Measurements from ENCODE around the gene DDX47. TPM values are rescaled to one million over a fixed set of nuclear protein-coding genes. Genes with fewer than 3 reads are reported as not detected.

Gene DDX47
- 10 to 100 TPM; 71.7 to 77.8 (median 76.0) TPM for polyA plus RNA-seq (ENCODE audit: insufficient read length in 4 of 4)

DNA sequence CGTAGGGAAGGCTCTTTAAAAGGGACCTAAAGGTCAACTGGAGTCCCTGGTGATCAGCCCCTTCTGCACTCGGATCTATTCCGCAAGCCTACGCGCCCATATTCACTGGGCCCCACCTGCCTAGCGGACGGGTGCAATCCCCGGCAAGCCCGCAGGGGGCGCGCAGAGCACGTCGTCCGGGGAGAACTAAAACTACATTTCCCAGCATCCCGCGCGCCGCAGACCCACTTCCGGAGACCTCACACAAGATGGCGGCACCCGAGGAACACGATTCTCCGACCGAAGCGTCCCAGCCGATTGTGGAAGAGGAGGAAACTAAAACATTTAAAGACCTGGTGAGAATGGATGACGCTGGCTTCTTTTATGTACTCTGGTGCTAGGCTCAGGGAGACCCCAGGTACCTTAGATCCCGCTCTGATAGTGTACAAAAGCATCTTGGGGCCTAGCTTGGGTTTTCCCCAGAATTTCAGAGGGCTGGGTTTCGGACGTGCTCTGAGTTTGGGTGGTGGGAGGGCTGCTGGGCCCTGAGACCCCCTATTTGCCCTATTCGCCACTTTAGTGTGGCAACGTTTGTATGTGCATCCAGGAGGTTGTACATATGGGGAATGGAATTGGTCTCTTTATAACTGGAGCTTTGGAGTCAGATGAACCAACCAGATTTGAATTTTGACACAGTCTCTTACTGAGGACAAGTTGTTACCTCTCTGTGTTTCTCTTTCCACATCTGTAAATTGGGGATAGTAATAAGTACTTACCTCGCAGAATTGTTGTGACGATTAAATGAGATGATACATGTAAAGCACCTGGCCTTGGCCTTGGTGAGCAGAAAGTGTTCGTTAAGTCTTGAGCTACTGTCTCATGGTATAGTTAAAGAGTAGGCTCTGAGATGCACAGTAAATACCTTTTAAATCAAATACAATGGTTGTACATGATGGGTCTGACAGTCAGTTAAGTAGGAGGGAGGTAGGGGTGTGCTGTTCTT, at the start of gene DDX47:
TSS of gene DDX47 (plus strand) at position 227 of the 982 bp plus-strand sequence. CDS start at position 249, 22 bp downstream.
- peak in 3 of 4 donors; percentile 79 to 89 (median 87) for DNase-seq (ENCODE audit: low read depth in 4 of 4, low spot score in 2 of 4)

DNA sequence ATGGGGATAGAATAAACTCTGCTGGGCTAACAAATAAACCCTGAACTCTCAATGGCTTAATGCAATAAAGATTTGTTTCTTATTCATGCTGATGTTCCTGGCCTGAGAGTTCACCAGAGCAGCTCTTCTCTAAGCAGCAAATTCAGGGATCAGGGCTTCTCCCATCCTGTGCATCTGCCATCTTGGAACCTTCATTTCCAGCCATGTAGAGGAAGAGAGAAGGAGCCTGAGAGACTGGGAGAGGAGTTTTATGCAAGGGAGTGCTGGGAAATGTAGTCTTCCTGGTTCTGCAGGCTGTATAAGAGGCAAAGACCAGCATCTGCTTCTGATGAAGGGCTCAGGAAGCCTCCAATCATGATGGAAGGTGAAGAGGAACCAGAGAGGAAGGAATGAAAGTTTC, 48.3 kb upstream of the DDX47 start:
- DNase-seq (ENCODE audit: low read depth in 4 of 4, low spot score in 2 of 4) = no peak

DNA sequence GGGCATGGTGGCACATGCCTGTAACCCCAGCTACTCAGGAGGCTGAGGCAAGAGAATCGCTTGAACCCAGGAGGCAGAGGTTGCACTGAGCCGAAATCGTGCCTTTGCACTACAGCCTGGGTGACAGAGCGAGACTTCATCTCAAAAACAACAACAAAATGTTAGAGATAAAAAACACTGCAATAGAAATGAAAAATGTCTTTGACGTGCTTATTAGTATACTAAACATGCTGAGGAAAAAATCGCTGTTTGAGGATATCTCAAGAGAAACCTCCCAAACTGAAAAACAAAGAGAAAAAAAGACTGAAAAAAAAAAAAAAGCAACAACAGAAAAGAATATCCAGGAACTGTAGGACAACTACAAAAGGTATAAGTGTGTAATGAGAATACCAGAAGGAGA, 42.9 kb upstream of the DDX47 start:
- no peak for DNase-seq (ENCODE audit: low read depth in 4 of 4, low spot score in 2 of 4)

DNA sequence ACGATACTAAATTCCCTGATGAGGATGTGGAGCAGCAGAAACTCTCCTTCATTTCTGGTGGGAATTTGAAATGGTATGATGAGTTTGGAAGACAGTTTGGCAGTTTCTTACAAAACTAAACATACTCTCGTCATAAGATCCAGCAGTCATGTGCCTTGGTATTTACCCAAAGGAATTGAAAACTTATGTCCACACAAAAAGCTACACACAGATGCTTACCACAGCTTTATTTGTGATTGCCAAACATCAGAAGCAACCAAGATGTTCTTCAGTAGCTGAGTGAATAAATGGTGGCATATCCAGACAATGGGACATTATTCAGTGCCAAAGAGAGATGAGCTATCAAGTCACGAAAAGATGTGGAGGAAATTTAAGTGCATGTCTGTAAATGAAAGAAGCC, 38.4 kb upstream of the DDX47 start:
- no peak for DNase-seq (ENCODE audit: low read depth in 4 of 4, low spot score in 2 of 4)

DNA sequence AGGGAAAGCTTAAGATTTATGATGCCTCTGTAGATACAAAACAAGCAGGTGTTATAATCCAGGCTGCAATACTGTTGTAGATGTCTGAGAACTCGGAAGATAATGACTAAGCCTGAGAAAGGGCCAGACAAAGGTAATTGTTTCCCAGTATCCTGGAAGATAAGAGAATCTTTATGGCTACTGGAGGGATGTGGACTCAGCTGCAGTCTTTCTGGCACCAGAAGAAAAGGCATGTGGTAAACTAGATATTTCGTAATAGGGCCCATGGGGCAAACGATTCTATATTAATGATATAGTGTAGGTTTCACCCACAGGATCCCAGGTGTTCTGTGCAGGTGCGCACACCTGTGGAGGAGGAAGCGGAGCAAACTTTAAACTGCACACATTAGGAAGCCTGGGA, 36.9 kb upstream of the DDX47 start:
- DNase-seq (ENCODE audit: low read depth in 4 of 4, low spot score in 2 of 4) = no peak

DNA sequence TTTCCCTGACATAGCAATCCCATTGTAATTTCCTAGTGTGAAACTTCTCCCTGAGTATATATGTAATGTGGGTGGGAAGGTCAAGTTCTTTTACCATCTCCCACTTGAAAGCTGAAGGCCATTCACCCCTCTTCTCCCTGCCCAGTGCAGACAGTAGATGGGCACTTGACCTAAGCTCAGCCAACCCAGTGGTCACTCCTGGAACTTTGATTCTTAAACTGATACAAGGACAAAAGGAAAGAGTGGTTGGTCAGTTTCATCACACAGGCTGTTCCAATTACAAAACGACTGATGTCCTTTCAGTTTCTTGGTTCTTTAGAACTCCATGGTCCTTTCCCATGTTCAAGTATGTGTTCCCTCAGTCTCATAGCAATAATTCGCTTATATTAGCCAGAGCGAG, 36.1 kb upstream of the DDX47 start:
- DNase-seq (ENCODE audit: low read depth in 4 of 4, low spot score in 2 of 4) = no peak

DNA sequence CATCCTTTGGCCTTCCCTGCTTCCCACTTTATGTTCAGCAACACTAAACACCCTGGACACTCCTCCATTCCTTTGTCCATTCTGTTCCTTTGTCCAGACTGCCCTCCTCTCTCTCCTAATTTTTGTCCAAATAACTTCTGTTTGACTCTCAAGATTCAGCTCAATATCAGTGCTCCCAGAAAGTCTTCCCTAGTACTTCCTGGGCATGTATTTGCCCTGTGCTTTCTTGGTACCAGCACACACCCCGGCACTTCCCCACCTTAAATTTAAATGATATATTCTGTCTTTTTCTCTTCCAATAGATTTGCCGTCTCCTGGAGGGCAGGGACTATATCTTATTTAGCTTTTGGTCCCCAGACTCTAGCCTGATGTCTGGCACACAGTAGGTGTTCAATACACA, 34.1 kb upstream of the DDX47 start:
- DNase-seq (ENCODE audit: low read depth in 4 of 4, low spot score in 2 of 4) = no peak

DNA sequence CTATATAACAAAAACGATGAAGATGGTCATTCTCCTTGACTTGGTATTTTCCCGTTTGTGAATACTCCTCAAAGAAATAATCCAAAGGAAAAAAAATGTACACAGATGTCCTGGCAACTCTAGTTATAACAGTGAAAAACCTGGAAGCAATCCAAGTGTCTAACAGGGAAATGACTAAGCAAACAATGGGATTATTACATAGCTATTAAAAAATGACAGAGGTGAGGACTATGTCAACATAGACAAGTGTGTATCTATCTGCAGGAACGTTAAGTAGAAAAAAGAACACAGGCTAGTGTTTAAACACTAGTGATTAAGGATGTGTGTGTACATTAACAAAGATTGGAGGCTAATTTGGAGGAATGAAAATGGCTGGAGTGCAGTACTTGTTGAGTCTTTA, 33.6 kb upstream of the DDX47 start:
- DNase-seq (ENCODE audit: low read depth in 4 of 4, low spot score in 2 of 4) = no peak

DNA sequence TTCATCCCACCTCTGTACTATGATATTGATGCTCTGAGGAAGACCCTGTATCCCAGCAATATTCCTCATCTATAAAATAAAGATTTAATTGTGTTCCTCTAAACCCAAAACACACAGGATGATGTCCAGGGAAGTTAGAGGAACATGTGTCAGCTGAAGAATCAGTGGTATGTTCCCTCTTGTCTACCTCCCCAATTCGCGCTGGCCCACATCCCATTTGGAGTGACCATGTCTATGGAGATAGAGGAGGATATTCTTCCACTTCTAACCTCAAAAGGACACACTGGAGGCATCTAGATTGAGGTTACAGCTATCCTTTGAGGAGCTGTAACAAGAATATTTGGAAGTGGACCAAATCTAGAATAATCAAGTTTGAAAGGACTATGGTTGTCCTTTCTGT, 29.0 kb upstream of the DDX47 start:
- DNase-seq (ENCODE audit: low read depth in 4 of 4, low spot score in 2 of 4) = no peak

DNA sequence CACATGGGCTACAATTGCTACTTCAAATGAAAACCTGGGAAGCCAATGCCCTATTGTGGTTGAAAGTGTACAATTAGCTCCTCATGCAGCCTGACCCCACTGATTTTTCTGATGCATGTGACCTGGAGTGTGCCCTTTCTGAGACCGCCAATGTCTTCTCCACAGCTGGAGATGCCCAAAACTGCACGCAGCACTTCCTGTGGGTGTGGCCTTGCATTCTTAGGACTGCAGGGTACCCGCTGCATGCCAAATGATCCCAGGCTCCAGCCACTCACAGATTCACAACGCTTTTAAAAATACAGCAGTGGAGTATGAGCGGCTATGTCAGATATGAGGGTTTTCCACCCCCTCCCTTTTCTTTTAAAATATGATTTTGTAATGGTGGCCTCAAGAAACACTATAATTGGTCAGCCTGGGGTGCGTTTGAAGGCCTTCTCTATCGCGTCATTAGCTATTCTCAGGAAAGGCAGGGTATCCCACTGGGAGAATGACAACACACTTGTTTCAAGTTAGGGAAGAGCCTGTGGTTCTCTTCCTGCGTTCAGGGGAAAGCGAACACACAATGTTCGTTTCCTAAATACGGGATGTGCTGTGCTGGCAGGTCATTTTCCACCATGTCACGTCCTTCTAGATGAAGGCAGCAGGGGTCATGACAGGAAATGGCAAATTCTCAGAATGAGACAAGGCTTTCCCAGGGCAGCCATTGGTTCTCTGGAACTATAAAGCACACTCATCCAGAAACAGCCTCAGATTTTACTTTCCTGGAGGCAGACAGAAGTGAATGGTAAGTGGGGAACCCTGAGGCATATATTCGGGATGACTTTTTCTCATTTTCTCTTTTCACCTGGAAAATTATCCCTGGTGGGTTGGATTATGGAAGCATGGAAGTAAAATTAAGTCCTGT, 28.0 kb upstream of the DDX47 start, which contains the start of gene APOLD1:
TSS of gene APOLD1 (plus strand) at position 749 of the 904 bp plus-strand sequence. CDS start at position 782, 33 bp downstream.
- no peak for DNase-seq (ENCODE audit: low read depth in 4 of 4, low spot score in 2 of 4)

DNA sequence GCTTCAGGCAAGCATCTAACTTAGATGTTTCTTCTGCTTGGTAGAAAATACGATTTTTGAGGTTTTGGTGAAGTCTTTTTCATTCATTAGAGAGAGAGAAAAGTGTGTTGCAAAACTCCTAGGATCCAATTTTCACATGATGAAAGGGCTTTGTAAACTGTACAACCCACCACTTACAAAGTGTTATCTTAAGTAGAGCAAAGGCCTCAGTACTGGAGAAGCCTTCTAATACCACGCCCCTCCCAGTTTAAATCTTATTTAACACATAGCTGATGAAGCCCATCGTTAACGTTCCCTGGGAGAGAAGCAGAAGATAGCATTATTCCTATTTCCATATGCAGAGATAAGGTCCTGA, 26.8 kb upstream of the DDX47 start:
- no peak for DNase-seq (ENCODE audit: low read depth in 4 of 4, low spot score in 2 of 4)

DNA sequence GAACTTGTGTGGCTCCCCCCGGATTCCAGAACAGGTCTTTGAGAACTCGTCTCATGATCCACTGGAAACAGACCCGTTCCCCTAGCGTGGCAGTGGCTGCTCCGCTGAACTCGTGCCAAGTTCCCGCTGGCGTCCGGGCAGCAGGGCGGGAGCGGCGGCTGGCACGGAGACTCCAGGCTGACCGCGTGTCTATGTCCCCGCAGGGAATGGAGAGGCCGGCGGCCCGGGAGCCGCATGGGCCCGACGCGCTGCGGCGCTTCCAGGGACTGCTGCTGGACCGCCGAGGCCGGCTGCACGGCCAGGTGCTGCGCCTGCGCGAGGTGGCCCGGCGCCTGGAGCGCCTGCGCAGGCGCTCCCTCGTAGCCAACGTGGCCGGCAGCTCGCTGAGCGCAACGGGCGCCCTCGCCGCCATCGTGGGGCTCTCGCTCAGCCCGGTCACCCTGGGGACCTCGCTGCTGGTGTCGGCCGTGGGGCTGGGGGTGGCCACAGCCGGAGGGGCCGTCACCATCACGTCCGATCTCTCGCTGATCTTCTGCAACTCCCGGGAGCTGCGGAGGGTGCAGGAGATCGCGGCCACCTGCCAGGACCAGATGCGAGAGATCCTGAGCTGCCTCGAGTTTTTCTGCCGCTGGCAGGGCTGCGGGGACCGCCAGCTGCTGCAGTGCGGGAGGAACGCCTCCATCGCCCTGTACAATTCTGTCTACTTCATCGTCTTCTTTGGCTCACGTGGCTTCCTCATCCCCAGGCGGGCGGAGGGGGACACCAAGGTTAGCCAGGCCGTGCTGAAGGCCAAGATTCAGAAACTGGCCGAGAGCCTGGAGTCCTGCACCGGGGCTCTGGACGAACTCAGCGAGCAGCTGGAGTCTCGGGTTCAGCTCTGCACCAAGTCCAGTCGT, 26.2 kb upstream of the DDX47 start:
- DNase-seq (ENCODE audit: low read depth in 4 of 4, low spot score in 2 of 4) = peak; percentile 67 to 72 (median 68)

DNA sequence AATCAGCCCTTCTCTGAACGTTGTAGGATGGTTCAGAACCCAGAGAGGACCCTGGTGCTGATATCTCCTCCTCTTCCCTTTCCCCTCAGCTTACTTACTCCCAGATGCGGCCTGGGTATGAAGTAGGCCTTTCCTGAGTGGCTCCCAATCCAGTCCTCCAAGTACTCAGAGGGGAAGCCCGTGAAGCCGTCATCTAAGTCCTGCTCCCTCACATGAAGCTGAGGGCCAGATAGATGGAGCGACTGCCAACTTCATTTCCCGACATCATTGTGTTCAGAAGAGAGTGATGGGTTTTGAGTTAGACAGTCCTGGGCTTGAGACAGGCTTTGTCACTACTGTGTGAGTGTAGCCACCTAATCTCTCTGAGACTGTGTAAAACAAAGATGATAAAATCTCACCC, 25.0 kb upstream of the DDX47 start:
- no peak for DNase-seq (ENCODE audit: low read depth in 4 of 4, low spot score in 2 of 4)

DNA sequence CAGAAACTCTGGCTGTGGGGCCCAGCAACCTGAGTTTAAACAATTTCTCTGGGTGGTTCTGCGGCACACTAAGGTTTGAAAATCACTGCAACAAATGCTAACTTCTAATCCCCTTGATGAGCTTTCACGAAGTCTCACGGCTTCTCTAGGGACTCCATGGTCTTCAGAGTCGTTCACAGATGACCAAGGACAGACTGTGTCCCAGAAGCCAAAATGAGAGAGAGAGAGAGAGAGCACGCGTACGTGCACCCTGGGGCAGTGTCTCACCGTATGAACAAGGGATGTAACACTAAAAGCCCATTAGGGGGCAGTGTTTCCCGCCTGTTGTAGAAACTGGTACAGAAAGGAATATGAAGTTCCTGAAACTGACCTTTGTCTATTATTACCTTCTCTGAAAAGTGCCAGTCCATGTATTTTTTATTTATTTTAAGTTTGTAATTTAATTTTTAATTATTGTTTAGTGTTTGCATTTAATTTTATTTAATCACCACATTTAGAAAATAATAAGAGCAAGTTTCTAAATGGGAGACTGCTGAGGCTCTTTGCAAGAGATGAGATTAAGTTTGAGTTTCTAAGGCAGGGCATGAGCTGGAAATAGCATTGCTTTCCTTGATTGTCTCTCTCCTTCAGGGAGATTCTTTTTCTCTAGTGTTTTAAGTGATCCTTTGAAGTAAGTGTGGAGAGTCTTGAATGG, 24.3 kb upstream of the DDX47 start:
- peak in 1 of 4 donors; percentile 74 for DNase-seq (ENCODE audit: low read depth in 4 of 4, low spot score in 2 of 4)

DNA sequence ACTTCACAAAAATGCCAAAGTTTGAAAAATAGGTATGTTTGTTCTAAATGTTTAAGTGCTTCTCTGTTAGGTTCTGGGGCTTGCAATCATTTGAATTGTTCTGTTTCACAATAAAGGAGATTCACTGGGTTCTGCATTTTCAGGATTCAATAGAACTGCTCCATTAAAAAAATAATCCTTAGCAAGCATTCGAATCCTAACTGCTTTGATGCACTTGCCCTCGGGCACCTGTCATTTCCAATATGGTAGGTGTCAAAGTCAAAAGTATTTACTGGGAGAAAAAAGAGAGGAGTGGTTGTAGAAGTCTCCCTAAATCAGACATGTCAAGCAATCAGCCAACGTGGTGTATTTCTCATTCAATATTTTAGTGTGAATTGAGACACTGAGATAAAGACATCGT, 22.2 kb upstream of the DDX47 start:
- no peak for DNase-seq (ENCODE audit: low read depth in 4 of 4, low spot score in 2 of 4)

DNA sequence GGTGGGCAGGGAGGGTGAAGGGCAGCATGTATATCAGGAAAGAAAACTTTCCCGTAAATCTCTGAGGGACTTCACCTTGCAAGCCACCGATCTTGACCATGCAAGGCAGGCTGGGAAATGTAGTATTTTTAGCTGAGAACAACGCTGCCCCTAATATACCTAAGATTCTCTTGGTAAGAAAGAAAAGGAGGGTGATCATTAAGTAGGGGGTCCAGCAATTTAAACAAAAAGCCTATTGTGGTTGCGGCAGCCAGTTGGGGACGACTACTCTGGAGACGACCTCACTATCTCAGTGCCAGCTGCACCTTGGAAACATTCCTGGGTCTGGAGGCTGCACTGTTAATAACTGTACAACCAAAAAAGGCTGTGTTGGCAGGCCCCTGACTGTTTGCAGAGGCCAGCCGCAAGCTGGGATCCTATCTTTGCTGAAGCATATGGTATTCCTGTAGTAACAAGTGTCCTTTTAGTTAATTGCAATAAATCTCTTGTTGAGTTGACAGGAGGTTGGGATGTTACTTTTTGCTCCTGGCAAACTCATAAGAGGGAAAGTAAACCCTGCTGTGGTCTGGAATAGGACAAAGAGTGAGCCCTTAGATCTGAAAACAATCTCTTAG, 21.3 kb upstream of the DDX47 start:
- no peak for DNase-seq (ENCODE audit: low read depth in 4 of 4, low spot score in 2 of 4)

DNA sequence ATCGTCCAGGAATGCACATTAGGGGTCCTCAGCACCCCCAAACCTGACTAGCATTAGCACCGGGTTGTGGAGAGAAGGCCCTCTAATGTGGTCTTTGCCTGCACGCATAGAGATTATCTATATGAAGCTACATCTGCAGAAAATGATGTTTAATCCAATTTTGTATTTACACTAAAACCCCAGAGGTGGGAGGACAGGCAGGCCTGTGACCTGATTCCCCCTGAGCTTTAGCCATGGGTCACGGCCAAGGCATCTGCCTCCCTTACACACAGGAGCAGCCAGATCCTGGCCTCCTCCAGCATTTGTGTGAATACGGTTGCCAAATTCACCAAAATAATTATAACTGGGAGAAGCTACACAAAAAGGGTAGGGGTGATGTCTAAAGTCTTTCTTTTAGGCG, 20.7 kb upstream of the DDX47 start:
- no peak for DNase-seq (ENCODE audit: low read depth in 4 of 4, low spot score in 2 of 4)

DNA sequence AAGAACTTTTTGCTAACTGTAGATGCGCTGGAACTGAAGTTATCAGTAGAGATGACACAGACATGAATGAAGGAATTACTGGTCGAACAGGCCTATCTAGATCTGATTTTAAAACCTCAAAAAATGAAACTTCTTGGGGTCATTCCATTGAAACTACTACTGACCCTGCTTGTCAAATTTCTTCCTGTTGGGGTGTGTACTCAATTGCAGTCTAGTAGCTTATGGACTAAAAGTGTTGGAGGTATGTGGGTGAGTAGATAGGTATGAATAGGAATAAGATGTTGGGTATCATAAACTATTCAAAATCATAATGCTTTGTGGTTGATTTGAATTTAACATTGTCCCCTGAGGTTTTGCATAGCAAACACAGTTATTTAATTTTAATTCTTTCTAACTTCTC, 18.5 kb upstream of the DDX47 start:
- no peak for DNase-seq (ENCODE audit: low read depth in 4 of 4, low spot score in 2 of 4)

DNA sequence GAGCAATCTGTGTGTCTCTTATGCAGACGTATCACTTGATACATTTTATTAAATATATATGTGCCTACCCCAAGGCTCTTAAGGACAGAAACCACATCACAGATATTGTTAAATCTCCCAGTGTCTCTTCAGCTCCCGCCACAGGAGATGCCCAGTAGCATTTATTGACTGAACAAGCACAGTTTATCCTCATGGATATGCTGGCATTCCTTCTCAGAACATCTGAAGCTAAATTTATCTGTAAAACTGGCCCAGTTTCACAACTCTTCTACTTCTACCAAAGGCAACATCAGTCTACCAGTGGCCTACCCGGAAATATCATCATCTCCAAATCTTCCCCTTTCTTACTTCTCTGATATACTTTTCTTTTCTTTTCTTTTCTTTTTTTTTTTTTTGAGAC, 17.0 kb upstream of the DDX47 start:
- DNase-seq (ENCODE audit: low read depth in 4 of 4, low spot score in 2 of 4) = no peak
